Left lung (tissue), 10 donors: ENCODE measurements around the gene PLXNB1. TPM values are rescaled to one million over a fixed set of nuclear protein-coding genes. Genes with fewer than 3 reads are reported as not detected.
A peak's percentile ranks its signal among the peaks of the same experiment; 100 is the strongest.
"Not testable (repeated sequence)": the region's sequence is repeated elsewhere in the genome, so short reads cannot be mapped to it uniquely, and the experiment has no call there.

Experiments used
- ATAC-seq: fragments of 200-7000 bp; cut with Tn5 transposase; one replicate; pipeline ENCODE4 v1.9.1; 2020; ENCODE audit warnings: moderate library complexity
- DNase-seq, 4 donors: peaks; one replicate each; pipeline ENCODE4 v3.0.0-alpha.2; 2013 to 2020
- H3K27ac ChIP-seq, 2 donors: fragments of 200-600 bp; sonication (generic) in 1 of 2; one replicate each; pipeline versions ENCODE4 v1.5.0 to v1.8.0; 2020 to 2021
- H3K27me3 ChIP-seq, 2 donors: fragments of 200-600 bp; sonication (generic) in 1 of 2; one replicate each; pipeline versions ENCODE4 v1.5.0 to v1.8.0; 2020 to 2021
- H3K36me3 ChIP-seq, 2 donors: fragments of 200-600 bp; sonication (generic) in 1 of 2; one replicate each; pipeline versions ENCODE4 v1.5.0 to v1.8.0; 2020 to 2021
- H3K4me1 ChIP-seq, 2 donors: fragments of 200-600 bp; one replicate each; pipeline ENCODE4 v1.8.0; 2021
- H3K4me3 ChIP-seq, 2 donors: fragments of 200-600 bp; sonication (generic) in 1 of 2; one replicate each; pipeline versions ENCODE4 v1.5.0 to v1.8.0; 2020 to 2021; ENCODE audit warnings: mild to moderate bottlenecking in 1 of 2
- H3K9me3 ChIP-seq, 2 donors: fragments of 200-600 bp; sonication (generic) in 1 of 2; one replicate each; pipeline versions ENCODE4 v1.5.0 to v1.8.0; 2020 to 2021
- CTCF ChIP-seq, 2 donors: fragments of 200-600 bp; sonication (generic) in 1 of 2; IDR thresholded peaks; one replicate each; pipeline versions ENCODE4 v1.5.0 to v1.8.0; 2021; ENCODE audit warnings: antibody characterized with exemption in 2 of 2
- intact Hi-C, 2 donors: fragments of 100-400 bp; cut with DNase I; formaldehyde crosslinking; loops; one replicate each; pipeline versions ENCODE4 v1.11.2 to v1.14.2; 2022
- polyA plus RNA-seq, 6 donors: library from polyadenylated mRNA; unstranded; fragments of 120-200 nt; gene quantifications; one replicate each; pipeline ENCODE4 v1.2.1, GENCODE V29; 2013; ENCODE audit not compliant: insufficient read length in 6 of 6
- total RNA-seq, 2 donors: library from RNA; stranded (reverse); fragmentation: NEBNext Ultra II Directional; extraction: Animal tissue kit (Norgen Biotek cat#: 25700); gene quantifications; one replicate each; pipeline ENCODE4 v1.2.1, GENCODE V29; 2021
- donor health status: DM: no; HTN: yes; CAD: no.
- donor health status: DM: no; HTN: no; CAD: no.

Gene PLXNB1
- total and polyA plus RNA-seq, 8 donors = 65.0 to 161 (median 109) TPM

GRCh38 chr3:48476426-48477053, 46.7 kb upstream of the PLXNB1 start:
- Histone ChIP-seq H3K27ac (no peak overlapping the region), H3K4me1 (peaks cover 14 to 31% of the 10 kb centered on the region in 2 donors), H3K9me3 (no peaks in the 10 kb centered on the region), H3K27me3 (no peaks in the 10 kb centered on the region), H3K4me3 (no peak overlapping the region), H3K36me3 (peaks cover 0 to 36% of the 10 kb centered on the region in 2 donors)
- no peak for TF ChIP-seq CTCF (IDR thresholded peaks at IDR 0.05)
- ATAC-seq (no peak), DNase-seq (no peak)
- intact Hi-C loops = no loop called here

- H3K4me1 ChIP-seq = peaks cover 16 to 44% of the 10 kb centered on the region in 2 donors
- intact Hi-C loops = no loop called here
- no peaks in the 10 kb centered on the region for H3K9me3 ChIP-seq
- ATAC-seq (no peak), DNase-seq (no peak)
- no peak for TF ChIP-seq CTCF (IDR thresholded peaks at IDR 0.05)
- H3K27me3 ChIP-seq = no peaks in the 10 kb centered on the region
- H3K27ac ChIP-seq = no peak overlapping the region
- H3K36me3 ChIP-seq = peaks cover 0 to 39% of the 10 kb centered on the region in 2 donors
- H3K4me3 ChIP-seq = no peak overlapping the region
Observed at GRCh38 chr3:48475188-48475587, 45.3 kb upstream of the PLXNB1 start.

GRCh38 chr3:48474619-48475018, 44.7 kb upstream of the PLXNB1 start:
- intact Hi-C loops = no loop called here
- Histone ChIP-seq H3K4me1 (peaks cover 20 to 47% of the 10 kb centered on the region in 2 donors), H3K4me3 (no peak overlapping the region), H3K36me3 (peaks cover 0 to 45% of the 10 kb centered on the region in 2 donors), H3K27ac (no peak overlapping the region), H3K9me3 (no peaks in the 10 kb centered on the region), H3K27me3 (no peaks in the 10 kb centered on the region)
- no peak for TF ChIP-seq CTCF (IDR thresholded peaks at IDR 0.05)
- no peak for ATAC-seq
- no peak for DNase-seq

GRCh38 chr3:48474031-48474430, 44.1 kb upstream of the PLXNB1 start:
- peaks cover 0 to 51% of the 10 kb centered on the region in 2 donors for H3K36me3 ChIP-seq
- H3K27me3 ChIP-seq, H3K4me3 ChIP-seq, ATAC-seq, intact Hi-C loops, H3K9me3 ChIP-seq, DNase-seq: not testable (repeated sequence)
- peaks cover 22 to 49% of the 10 kb centered on the region in 2 donors for H3K4me1 ChIP-seq
- peak overlapping the region; percentile 93 to 97 for H3K27ac ChIP-seq

GRCh38 chr3:48473617-48473952, 43.7 kb upstream of the PLXNB1 start:
- peaks cover 23 to 53% of the 10 kb centered on the region in 2 donors for H3K4me1 ChIP-seq
- H3K4me3 ChIP-seq = no peak overlapping the region
- DNase-seq = no peak

More at GRCh38 chr3:48473617-48473952, 43.7 kb upstream of the PLXNB1 start:
- H3K27me3 ChIP-seq = no peaks in the 10 kb centered on the region
- no peak for TF ChIP-seq CTCF (IDR thresholded peaks at IDR 0.05)
- intact Hi-C loops = no loop called here
- peaks cover 0 to 55% of the 10 kb centered on the region in 2 donors for H3K36me3 ChIP-seq
- H3K9me3 ChIP-seq = no peaks in the 10 kb centered on the region
- ATAC-seq = no peak
- peak overlapping the region; percentile 93 to 97 for H3K27ac ChIP-seq
